Suprapubic skin (tissue), 4 donors: ENCODE data around the gene TRPV3.
"Not testable (repeated sequence)": the region's sequence is repeated elsewhere in the genome, so short reads cannot be mapped to it uniquely, and the experiment has no call there.

Experiments
- EP300 ChIP-seq: sonication (generic); formaldehyde crosslinking; IDR thresholded peaks from one replicate; pipeline ENCODE4 v1.6.1; 2017; ENCODE audit warnings: antibody characterized with exemption
- POLR2A ChIP-seq, 2 donors: fragments of 450-650 bp; IDR thresholded peaks; one replicate each; pipeline ENCODE4 v1.6.1; 2017; ENCODE audit warnings: antibody characterized with exemption in 2 of 2, mild to moderate bottlenecking in 2 of 2, moderate library complexity in 2 of 2
- POLR2AphosphoS5 ChIP-seq, 3 donors: sonication (generic); formaldehyde crosslinking; IDR thresholded peaks; one replicate each; pipeline ENCODE4 v1.6.1; 2017; ENCODE audit warnings: antibody characterized with exemption in 3 of 3
- TF ChIP-seq, protein P1 (sequence below), 2 donors: fragments of 200-600 bp in 1 of 2; fragments of 450-650 bp in 1 of 2; sonication (generic) in 1 of 2; IDR thresholded peaks; one replicate each; pipeline ENCODE4 v1.5.1; 2016 to 2019; ENCODE audit warnings: antibody characterized with exemption in 2 of 2, mild to moderate bottlenecking in 1 of 2, moderate library complexity in 1 of 2

DNA sequence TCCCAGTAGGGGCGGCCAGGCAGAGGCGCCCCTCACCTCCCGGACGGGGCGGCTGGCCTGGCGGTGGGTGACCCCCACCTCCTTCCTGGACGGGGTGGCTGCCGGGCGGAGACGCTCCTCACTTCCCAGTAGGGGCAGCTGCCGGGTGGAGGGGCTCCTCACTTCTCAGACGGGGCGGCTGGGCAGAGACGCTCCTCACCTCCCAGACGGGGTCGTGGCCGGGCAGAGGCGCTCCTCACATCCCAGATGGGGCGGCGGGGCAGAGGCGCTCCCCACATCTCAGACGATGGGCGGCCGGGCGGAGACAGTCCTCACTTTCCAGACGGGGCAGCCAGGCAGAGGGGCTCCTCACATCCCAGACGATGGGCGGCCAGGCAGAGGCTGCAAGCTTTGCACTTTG lies 6.6 kb upstream of the TRPV3 start:
- TF ChIP-seq POLR2AphosphoS5 (IDR thresholded peaks at IDR 0.05); EP300; POLR2A (IDR thresholded peaks at IDR 0.05): not testable (repeated sequence)
- TF ChIP-seq, protein P1, sequence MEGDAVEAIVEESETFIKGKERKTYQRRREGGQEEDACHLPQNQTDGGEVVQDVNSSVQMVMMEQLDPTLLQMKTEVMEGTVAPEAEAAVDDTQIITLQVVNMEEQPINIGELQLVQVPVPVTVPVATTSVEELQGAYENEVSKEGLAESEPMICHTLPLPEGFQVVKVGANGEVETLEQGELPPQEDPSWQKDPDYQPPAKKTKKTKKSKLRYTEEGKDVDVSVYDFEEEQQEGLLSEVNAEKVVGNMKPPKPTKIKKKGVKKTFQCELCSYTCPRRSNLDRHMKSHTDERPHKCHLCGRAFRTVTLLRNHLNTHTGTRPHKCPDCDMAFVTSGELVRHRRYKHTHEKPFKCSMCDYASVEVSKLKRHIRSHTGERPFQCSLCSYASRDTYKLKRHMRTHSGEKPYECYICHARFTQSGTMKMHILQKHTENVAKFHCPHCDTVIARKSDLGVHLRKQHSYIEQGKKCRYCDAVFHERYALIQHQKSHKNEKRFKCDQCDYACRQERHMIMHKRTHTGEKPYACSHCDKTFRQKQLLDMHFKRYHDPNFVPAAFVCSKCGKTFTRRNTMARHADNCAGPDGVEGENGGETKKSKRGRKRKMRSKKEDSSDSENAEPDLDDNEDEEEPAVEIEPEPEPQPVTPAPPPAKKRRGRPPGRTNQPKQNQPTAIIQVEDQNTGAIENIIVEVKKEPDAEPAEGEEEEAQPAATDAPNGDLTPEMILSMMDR (IDR thresholded peaks at IDR 0.05) = not testable (repeated sequence)
